ENCODE data around the gene PSORS1C2.
"Not testable (repeated sequence)": the region's sequence is repeated elsewhere in the genome, so short reads cannot be mapped to it uniquely, and the experiment has no call there.

The PSORS1C2 gene

GRCh38 chr6:31138982-31139381 is at the start of gene PSORS1C2:
TSS of gene PSORS1C2 (minus strand) at chr6:31139066. CDS start at chr6:31139026, 40 bp downstream.
- DNase-seq: no peak

GRCh38 chr6:31187780-31188194 is 48.9 kb upstream of the PSORS1C2 start:
- DNase-seq: no peak

GRCh38 chr6:31186052-31186734 is 47.3 kb upstream of the PSORS1C2 start:
- DNase-seq: no peak

GRCh38 chr6:31185695-31186051 is 46.8 kb upstream of the PSORS1C2 start:
- not testable (repeated sequence) for DNase-seq

- not testable (repeated sequence) for DNase-seq
Measured at GRCh38 chr6:31183859-31184258, 45.0 kb upstream of the PSORS1C2 start.

- not testable (repeated sequence) for DNase-seq
Measured at GRCh38 chr6:31183287-31183686, 44.4 kb upstream of the PSORS1C2 start.

- no peak for DNase-seq
Measured at GRCh38 chr6:31180500-31180899, 41.6 kb upstream of the PSORS1C2 start.

- no peak for DNase-seq
Measured at GRCh38 chr6:31179896-31180295, 41.0 kb upstream of the PSORS1C2 start.

GRCh38 chr6:31179042-31179386 is 40.1 kb upstream of the PSORS1C2 start:
- DNase-seq: no peak

GRCh38 chr6:31178143-31179041 is 39.5 kb upstream of the PSORS1C2 start:
- no peak for DNase-seq

GRCh38 chr6:31175971-31176370 is 37.1 kb upstream of the PSORS1C2 start:
- no peak for DNase-seq

GRCh38 chr6:31174378-31174777 is 35.5 kb upstream of the PSORS1C2 start:
- DNase-seq: no peak

GRCh38 chr6:31173406-31173805 is 34.5 kb upstream of the PSORS1C2 start:
- DNase-seq: no peak

- no peak for DNase-seq
Measured at GRCh38 chr6:31172973-31173384, 34.1 kb upstream of the PSORS1C2 start.

- DNase-seq: no peak
Measured at GRCh38 chr6:31171931-31172905, 33.4 kb upstream of the PSORS1C2 start.

GRCh38 chr6:31170987-31171671 is 32.3 kb upstream of the PSORS1C2 start:
- DNase-seq: no peak

- DNase-seq: no peak
Measured at GRCh38 chr6:31170600-31170881, 31.7 kb upstream of the PSORS1C2 start, which contains the start of gene POU5F1. TSS of gene POU5F1 (minus strand) at chr6:31170682. CDS start at chr6:31170620, 62 bp downstream.

- DNase-seq: not testable (repeated sequence)
Measured at GRCh38 chr6:31169858-31170599, 31.2 kb upstream of the PSORS1C2 start.

- no peak for DNase-seq
Measured at GRCh38 chr6:31169123-31169857, 30.4 kb upstream of the PSORS1C2 start.

- DNase-seq: no peak
Measured at GRCh38 chr6:31168606-31169005, 29.7 kb upstream of the PSORS1C2 start.

- no peak for DNase-seq
Measured at GRCh38 chr6:31165986-31166385, 27.1 kb upstream of the PSORS1C2 start.
